HG03565 (cell line): ENCODE results near the gene RBM3.

Source experiments
- ATAC-seq: cut with Tn5 transposase; IDR thresholded peaks from one replicate; pipeline ENCODE4 v1.9.1; 2021; ENCODE audit warnings: mild to moderate bottlenecking, moderate library complexity; ENCODE audit not compliant: unreplicated experiment

The RBM3 gene

GRCh38 chrX:48576108-48576507 lies 1.8 kb downstream of the RBM3 start:
- ATAC-seq: no peak

DNA sequence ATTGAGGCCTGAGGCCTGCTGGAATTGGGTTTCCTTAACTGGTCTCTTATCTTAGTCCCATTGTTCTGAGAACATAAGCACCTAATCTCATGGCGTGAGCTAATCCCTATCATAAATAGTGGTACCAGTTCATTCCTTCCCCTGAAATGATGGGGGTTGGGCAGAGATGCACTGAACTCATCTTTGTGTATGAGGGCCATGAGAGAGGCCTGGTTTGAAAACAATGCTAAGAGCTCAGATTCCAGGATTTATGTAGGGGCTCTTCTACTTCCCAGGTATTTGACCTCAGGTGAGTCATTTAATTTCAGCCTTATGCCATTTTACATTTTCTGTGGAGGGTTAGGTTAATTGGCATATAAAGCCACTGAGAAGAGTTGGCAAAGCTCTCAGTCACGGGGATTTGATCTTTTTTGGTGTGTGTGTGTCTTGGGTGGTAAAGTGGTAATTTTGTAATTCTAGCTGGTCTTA lies 4.4 kb downstream of the RBM3 start:
- no peak for ATAC-seq

DNA sequence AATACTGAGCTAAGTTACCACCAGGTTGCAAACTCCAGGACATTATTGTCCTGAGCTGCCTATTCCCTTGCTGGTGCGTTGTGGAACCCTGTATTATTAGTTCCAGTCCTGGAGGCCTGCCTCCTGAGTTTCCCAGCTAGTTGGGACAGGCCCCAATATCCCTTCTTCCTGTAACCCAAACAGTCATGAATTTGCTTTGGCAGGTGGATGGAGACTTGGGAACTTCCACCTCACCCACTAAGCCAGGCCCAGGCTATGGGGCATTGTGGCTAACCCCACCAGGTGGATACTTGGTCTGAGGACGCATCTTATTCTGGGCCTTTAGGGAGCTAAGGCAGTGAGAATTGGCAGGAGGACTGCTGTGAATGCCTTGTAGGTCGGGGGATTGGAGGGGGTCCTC lies 5.0 kb downstream of the RBM3 start:
- no peak for ATAC-seq

DNA sequence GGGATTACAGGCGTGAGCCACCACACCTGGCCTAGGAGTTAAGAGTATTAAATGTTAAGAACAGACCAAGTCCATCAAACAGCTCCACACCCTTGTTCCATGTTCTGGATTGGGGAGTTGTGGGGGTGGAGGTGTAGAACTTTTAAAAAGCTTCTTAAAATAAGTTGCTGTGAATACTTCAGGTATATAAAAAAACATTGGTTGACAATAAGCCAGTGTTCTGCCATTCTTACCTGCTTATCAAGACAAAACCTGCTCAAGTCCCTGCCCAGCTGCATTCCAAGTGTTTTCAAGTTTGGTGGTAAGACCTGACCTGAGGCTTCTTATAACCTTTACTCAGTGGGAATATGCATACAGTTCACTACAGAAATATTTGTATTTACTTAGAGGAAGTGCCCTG lies 6.4 kb downstream of the RBM3 start:
- ATAC-seq: no peak

GRCh38 chrX:48584698-48585097 lies 10.4 kb downstream of the RBM3 start:
- ATAC-seq: no peak

- ATAC-seq: no peak
These were observed 15.3 kb downstream of the RBM3 start for GRCh38 chrX:48589482-48590162.

DNA sequence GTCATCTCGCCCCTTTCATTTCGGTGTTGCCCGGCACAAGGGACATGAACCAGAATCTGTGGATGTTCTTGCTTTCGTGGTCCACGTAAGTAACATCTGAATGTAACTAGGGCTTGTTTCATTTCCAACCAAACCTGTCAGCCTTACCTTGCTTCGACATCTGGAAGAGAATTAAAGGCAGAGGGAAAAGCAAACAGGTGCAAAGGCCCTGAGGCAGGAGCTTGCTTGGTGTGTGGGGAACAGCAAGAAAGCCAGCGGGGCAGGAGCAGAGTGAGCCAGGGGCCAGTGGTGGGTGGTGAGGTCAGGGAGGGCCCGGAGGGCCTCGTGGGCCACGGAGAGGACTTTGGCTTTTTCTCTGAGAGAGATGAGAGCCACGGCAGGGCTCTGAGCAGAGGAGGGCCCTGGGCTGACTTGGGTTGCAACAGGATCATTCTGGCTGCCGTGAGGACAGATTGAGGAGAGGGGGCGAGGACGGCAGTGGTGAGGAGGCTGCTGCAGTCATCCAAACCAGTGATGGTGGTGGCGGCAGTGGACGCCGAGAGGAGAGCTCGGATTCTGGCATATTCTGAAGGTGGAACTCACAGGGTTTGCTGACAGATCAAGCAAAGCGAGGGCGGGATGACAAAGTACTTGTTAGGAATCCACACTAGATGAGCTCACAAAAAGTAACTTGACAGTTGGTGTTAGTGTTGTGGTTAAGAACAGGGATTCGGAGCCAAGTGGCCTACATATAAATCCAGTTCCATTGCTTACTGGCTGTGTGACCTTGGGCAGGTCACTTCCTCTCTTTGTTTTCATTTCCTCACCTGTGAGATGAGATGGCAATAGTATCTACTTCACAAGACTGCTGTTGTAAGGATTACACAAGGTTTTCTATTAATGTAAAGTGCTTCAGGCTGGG lies 16.2 kb downstream of the RBM3 start:
- no peak for ATAC-seq

- no peak for ATAC-seq
These were observed 17.0 kb downstream of the RBM3 start for GRCh38 chrX:48591255-48591791.

DNA sequence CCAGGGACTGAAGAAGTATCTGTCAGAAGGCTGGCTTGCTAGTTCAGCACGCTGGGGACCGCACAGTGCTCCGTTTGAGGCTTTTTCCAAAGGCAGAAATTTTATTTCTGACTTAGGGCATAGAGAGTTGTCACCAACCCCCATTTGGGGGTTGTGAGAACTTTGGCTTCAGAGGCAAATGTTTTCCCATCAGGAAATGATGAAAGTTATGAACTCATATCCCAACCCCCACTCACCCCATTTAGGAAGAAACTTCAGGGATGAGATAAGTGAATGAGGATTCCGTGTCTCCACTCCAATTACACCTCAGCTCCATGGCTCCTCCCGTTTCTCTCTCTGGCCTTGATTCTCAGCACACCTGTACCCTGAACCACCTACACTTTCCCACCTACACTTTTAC lies 18.7 kb downstream of the RBM3 start:
- no peak for ATAC-seq

DNA sequence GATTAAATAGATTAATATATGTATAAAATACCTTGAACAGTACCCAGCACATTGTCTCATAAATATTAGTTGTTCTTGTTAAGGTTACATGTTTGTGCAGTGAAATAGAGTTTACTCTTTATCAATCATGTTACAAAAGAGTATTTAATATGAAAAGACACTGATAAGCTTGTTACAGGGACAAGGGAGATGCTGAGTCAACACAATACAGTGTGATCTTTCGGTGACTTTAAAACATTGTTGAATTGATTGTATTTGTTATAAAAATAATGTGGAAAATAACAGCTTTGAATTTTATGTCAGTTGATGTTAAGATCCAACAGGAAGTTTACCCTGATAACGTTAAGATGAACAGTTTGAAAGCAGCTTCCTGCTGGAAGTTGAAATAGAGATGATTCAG lies 21.6 kb downstream of the RBM3 start:
- no peak for ATAC-seq

GRCh38 chrX:48597353-48598264 lies 23.3 kb downstream of the RBM3 start, which contains the start of gene WDR13:
TSS of gene WDR13 (plus strand) at chrX:48597492. CDS start at chrX:48597997, 505 bp downstream.
- peak; percentile 61 for ATAC-seq

GRCh38 chrX:48598614-48599013 lies 24.3 kb downstream of the RBM3 start:
- no peak for ATAC-seq

DNA sequence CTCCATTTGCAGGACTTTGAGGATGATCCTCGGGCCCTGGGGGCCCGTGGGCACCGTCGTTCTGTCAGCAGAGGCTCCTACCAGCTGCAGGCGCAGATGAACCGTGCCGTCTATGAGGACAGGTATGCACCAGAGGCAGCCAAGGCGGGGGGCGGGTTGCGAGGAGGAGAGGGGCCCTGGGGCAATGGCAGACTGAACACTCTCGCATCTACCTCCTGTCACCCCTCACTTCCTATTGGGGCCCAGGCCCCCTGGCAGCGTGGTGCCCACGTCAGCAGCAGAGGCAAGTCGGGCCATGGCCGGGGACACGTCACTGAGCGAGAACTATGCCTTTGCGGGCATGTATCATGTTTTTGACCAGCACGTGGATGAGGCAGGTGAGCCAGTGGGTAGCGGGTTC lies 25.1 kb downstream of the RBM3 start:
- ATAC-seq: no peak

DNA sequence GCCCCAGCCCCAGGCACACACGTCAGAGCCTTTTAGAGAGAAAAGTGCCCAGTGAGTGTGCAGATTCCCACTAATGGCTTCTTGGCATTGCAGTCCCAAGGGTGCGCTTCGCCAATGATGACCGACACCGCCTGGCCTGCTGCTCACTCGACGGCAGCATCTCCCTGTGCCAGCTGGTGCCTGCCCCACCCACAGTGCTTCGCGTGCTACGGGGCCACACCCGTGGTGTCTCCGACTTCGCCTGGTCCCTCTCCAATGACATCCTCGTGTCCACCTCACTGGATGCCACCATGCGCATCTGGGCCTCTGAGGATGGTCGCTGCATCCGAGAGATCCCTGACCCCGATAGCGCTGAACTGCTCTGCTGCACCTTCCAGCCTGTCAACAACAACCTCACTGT lies 25.9 kb downstream of the RBM3 start:
- no peak for ATAC-seq

DNA sequence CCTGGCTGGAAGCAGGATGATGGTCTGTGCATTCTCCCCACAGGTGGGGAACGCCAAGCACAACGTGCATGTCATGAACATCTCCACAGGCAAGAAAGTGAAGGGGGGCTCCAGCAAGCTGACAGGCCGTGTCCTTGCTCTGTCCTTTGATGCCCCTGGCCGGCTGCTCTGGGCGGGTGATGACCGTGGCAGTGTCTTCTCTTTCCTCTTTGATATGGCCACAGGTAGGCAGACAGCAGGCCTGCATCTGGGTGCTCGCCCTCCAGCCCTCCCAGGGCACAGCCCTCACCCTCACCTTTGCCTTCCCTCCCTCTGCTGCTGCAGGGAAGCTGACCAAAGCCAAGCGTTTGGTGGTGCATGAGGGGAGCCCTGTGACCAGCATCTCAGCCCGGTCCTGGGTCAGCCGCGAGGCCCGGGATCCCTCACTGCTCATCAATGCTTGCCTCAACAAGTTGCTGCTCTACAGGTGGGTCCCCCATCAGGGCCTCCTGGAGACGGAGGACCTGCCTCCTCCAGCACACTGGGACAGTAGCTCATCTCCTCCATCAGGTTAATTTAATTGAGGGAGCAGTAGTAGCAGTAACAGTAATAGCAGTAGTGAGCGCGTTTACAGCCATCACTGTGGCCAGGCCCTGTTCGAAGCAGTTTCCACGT lies 27.6 kb downstream of the RBM3 start:
- no peak for ATAC-seq

DNA sequence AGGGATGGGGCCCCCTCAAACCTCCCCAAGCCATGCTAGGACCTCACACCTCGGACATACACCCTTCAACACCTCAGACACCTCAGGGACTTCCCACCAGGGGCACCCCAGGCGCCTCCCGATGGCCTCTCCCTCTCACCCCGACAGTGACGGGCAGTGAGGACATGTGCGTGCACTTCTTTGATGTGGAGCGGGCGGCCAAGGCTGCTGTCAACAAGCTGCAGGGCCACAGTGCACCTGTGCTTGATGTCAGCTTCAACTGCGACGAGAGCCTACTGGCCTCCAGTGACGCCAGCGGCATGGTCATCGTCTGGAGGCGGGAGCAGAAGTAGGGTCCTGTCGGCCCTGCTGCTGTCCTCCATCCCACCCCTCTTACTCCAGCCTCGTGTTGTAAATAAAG lies 30.4 kb downstream of the RBM3 start:
- no peak for ATAC-seq

GRCh38 chrX:48606091-48606490 lies 31.8 kb downstream of the RBM3 start:
- no peak for ATAC-seq

DNA sequence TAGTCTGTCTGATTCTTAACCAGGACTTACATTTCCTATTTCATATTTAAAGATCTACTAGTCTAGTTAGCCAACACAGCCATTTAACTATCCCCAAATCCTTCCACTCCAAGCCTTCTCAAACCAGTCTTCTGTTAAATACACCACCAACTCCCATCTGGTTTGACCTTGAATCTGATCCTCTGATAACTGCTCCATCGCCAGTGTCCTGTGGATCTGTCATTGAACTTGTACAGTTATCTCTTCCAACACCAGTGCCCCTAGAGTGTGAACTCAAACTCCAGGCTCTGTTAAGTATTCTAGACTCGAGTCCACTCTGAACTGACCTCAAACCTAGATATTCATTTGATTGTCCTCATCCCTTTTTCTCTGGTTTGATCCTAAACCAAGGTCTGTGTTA lies 37.4 kb downstream of the RBM3 start:
- ATAC-seq: no peak

- ATAC-seq: no peak
These were observed 39.3 kb downstream of the RBM3 start for GRCh38 chrX:48613502-48614160.

GRCh38 chrX:48616576-48616975 lies 42.3 kb downstream of the RBM3 start:
- ATAC-seq: no peak
